ENCODE measurements around the gene CORO6.

CORO6 gene

DNA sequence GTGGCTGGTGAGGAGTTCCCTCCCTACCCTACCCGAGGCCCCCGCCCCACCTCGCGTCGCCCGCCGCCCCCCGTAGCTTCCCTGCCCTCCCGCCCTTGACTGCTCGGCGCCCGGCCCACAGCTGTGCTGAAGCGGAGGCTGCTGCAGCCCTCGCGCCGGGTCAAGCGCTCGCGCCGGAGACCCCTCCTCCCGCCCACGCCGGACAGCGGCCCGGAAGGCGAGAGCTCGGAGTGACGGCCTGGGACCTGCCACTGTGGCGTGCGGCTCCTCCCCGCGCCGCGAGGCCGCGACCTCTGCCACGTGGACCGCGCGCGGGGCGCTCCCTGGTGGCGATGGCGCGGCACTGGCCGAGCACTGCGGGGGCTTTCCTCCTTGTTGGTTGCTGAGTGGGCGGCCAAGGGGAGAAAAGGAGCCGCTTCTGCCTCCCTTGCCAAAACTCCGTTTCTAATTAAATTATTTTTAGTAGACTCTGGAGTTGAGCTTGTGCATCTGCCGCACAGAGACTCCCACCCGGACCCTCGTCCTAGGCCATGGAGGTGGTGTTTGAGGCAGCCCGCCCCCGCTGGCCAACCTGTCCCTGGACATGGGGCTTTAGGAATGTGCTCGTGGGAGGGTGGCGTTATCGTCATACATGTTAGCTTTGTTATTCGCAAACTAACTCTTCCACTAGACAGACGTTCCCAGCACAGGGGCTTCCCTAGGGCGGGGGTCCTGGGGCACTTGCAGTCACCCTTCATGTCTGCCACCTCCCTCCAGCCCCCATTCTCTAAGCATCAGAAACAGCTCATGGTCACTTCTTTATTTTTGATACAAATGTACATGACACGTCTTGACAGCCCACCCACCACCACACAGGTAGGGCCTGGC is 49.8 kb downstream of the CORO6 start:
- peaks cover 6% of the 10 kb centered on the region; the same call in 1 of the 2 replicates for H3K79me2 ChIP-seq (ENCODE audit: insufficient read depth, low read length)
- no peaks in the 10 kb centered on the region for H3K9me3 ChIP-seq (ENCODE audit: insufficient read depth, low read depth, low read length)
- H2AFZ ChIP-seq (ENCODE audit: low read length), result no peak overlapping the region
- H3K4me2 ChIP-seq (ENCODE audit: low read depth, low read length, poor library complexity, severe bottlenecking), result no peak overlapping the region
- H3K27me3 ChIP-seq (ENCODE audit: insufficient read depth, low read length, poor library complexity, severe bottlenecking), result no peaks in the 10 kb centered on the region
- peaks cover 6% of the 10 kb centered on the region for H3K4me1 ChIP-seq (ENCODE audit: insufficient read depth, low read length, poor library complexity, severe bottlenecking)
- H4K20me1 ChIP-seq (ENCODE audit: insufficient read depth, low read length, poor library complexity, severe bottlenecking), result peaks cover 5% of the 10 kb centered on the region
- no peak overlapping the region for H3K9ac ChIP-seq (ENCODE audit: low read depth, low read length, poor library complexity, severe bottlenecking)
- H3F3A ChIP-seq (ENCODE audit: low read depth), result no peaks in the 10 kb centered on the region
- H3K9me2 ChIP-seq (replicated peaks; ENCODE audit: low read depth, low read length), result no peaks in the 10 kb centered on the region
- peaks cover 37% of the 10 kb centered on the region; the same call in 1 of the 2 replicates for H3K36me3 ChIP-seq (ENCODE audit: insufficient read depth, low read length)
- no peak for TF ChIP-seq EZH2phosphoT487 (IDR thresholded peaks at IDR 0.05; ENCODE audit: borderline replicate concordance)
- TF ChIP-seq, protein P1, sequence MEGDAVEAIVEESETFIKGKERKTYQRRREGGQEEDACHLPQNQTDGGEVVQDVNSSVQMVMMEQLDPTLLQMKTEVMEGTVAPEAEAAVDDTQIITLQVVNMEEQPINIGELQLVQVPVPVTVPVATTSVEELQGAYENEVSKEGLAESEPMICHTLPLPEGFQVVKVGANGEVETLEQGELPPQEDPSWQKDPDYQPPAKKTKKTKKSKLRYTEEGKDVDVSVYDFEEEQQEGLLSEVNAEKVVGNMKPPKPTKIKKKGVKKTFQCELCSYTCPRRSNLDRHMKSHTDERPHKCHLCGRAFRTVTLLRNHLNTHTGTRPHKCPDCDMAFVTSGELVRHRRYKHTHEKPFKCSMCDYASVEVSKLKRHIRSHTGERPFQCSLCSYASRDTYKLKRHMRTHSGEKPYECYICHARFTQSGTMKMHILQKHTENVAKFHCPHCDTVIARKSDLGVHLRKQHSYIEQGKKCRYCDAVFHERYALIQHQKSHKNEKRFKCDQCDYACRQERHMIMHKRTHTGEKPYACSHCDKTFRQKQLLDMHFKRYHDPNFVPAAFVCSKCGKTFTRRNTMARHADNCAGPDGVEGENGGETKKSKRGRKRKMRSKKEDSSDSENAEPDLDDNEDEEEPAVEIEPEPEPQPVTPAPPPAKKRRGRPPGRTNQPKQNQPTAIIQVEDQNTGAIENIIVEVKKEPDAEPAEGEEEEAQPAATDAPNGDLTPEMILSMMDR (conservative IDR thresholded peaks at IDR 0.05; ENCODE audit: low read length), result no peak; the same call in 1 of the 2 replicates
- no peak overlapping the region for H3K4me3 ChIP-seq (ENCODE audit: low read length, poor library complexity, severe bottlenecking)

DNA sequence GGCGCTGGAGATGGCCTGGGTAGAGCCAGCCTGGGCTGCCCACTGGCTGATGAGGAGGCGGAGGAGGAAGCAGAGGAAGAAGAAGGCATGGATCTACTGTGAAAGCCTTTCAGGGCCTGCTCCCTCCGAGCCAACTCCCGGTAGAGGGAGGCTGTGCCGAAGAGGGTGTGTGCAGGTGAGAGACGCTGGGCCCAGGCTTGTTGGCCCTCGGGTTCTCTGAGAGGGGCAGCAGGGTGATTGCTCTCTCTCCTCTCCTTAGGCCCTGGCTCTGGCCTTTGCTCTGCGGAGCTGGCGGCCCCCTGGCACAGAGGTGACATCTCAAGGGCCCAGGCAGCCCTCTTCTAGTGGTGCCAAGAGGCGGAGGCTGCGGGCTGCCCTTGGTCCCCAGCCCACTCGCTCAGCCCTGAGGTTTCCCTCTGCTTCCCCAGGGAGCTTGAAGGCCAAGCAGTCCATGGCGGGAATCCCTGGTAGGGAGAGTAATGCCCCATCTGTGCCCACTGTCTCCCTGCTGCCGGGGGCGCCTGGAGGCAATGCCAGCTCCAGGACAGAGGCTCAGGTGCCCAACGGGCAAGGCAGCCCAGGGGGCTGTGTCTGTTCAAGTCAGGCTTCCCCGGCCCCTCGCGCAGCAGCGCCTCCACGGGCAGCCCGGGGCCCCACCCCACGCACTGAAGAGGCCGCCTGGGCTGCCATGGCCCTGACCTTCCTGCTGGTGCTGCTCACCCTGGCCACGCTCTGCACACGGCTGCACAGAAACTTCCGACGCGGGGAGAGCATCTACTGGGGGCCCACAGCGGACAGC is 50.6 kb downstream of the CORO6 start:
- peaks cover 10% of the 10 kb centered on the region for H4K20me1 ChIP-seq (ENCODE audit: insufficient read depth, low read length, poor library complexity, severe bottlenecking)
- no peak overlapping the region for H3K4me3 ChIP-seq (ENCODE audit: low read length, poor library complexity, severe bottlenecking)
- H3K9ac ChIP-seq (ENCODE audit: low read depth, low read length, poor library complexity, severe bottlenecking), result no peak overlapping the region
- peaks cover 31% of the 10 kb centered on the region; the same call in 1 of the 2 replicates for H3K36me3 ChIP-seq (ENCODE audit: insufficient read depth, low read length)
- no peak overlapping the region for H2AFZ ChIP-seq (ENCODE audit: low read length)
- H3K9me2 ChIP-seq (replicated peaks; ENCODE audit: low read depth, low read length), result no peaks in the 10 kb centered on the region
- peaks cover 6% of the 10 kb centered on the region for H3K4me1 ChIP-seq (ENCODE audit: insufficient read depth, low read length, poor library complexity, severe bottlenecking)
- TF ChIP-seq, protein P1 (conservative IDR thresholded peaks at IDR 0.05; ENCODE audit: low read length), result no peak
- no peak for TF ChIP-seq EZH2phosphoT487 (IDR thresholded peaks at IDR 0.05; ENCODE audit: borderline replicate concordance)
- no peak overlapping the region for H3K4me2 ChIP-seq (ENCODE audit: low read depth, low read length, poor library complexity, severe bottlenecking)
- H3F3A ChIP-seq (ENCODE audit: low read depth), result 0 out of 2 replicates have a peak, but pooled peaks cover 3% of the 10 kb centered on the region
- peaks cover 6% of the 10 kb centered on the region; the same call in 1 of the 2 replicates for H3K79me2 ChIP-seq (ENCODE audit: insufficient read depth, low read length)
- no peaks in the 10 kb centered on the region for H3K9me3 ChIP-seq (ENCODE audit: insufficient read depth, low read depth, low read length)
- no peaks in the 10 kb centered on the region for H3K27me3 ChIP-seq (ENCODE audit: insufficient read depth, low read length, poor library complexity, severe bottlenecking)

DNA sequence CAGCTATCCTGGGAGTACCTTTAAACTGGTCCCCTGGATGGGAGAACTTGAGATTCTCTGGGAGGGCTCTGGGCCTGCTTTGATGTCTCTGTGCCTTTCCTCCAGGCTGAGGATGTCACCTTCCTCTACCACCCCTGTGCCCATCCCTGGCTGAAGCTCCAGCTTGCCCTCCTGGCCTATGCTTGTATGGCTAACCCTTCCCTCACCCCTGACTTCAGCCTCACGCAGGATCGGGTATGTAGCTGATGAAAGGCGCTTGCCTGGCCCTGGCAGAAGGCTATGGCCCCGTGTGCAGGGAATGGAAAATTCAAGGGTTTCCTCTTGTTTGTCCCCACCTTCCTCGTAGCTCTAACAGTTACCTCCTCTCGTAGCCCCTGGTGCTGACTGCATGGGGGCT is 51.2 kb downstream of the CORO6 start:
- TF ChIP-seq, protein P1 (conservative IDR thresholded peaks at IDR 0.05; ENCODE audit: low read length), result no peak
- TF ChIP-seq EZH2phosphoT487 (IDR thresholded peaks at IDR 0.05; ENCODE audit: borderline replicate concordance), result no peak
- H3K4me2 ChIP-seq (ENCODE audit: low read depth, low read length, poor library complexity, severe bottlenecking), result no peak overlapping the region
- H3K4me3 ChIP-seq (ENCODE audit: low read length, poor library complexity, severe bottlenecking), result no peak overlapping the region
- no peak overlapping the region for H2AFZ ChIP-seq (ENCODE audit: low read length)
- H3K9me3 ChIP-seq (ENCODE audit: insufficient read depth, low read depth, low read length), result no peaks in the 10 kb centered on the region
- H4K20me1 ChIP-seq (ENCODE audit: insufficient read depth, low read length, poor library complexity, severe bottlenecking), result peaks cover 10% of the 10 kb centered on the region
- no peak overlapping the region for H3K9ac ChIP-seq (ENCODE audit: low read depth, low read length, poor library complexity, severe bottlenecking)
- no peaks in the 10 kb centered on the region for H3K27me3 ChIP-seq (ENCODE audit: insufficient read depth, low read length, poor library complexity, severe bottlenecking)
- 0 out of 2 replicates have a peak, but pooled peaks cover 3% of the 10 kb centered on the region for H3F3A ChIP-seq (ENCODE audit: low read depth)
- H3K4me1 ChIP-seq (ENCODE audit: insufficient read depth, low read length, poor library complexity, severe bottlenecking), result peaks cover 8% of the 10 kb centered on the region
- peaks cover 6% of the 10 kb centered on the region; the same call in 1 of the 2 replicates for H3K79me2 ChIP-seq (ENCODE audit: insufficient read depth, low read length)
- H3K9me2 ChIP-seq (replicated peaks; ENCODE audit: low read depth, low read length), result no peaks in the 10 kb centered on the region
- H3K36me3 ChIP-seq (ENCODE audit: insufficient read depth, low read length), result peaks cover 25% of the 10 kb centered on the region; the same call in 1 of the 2 replicates

Measured in Loucy (cell line).